ENCODE measurements around the gene TMEM212.
A peak's percentile ranks its signal among the peaks of the same experiment; 100 is the strongest.
"Not testable (repeated sequence)": the region's sequence is repeated elsewhere in the genome, so short reads cannot be mapped to it uniquely, and the experiment has no call there.

TMEM212 gene

DNA sequence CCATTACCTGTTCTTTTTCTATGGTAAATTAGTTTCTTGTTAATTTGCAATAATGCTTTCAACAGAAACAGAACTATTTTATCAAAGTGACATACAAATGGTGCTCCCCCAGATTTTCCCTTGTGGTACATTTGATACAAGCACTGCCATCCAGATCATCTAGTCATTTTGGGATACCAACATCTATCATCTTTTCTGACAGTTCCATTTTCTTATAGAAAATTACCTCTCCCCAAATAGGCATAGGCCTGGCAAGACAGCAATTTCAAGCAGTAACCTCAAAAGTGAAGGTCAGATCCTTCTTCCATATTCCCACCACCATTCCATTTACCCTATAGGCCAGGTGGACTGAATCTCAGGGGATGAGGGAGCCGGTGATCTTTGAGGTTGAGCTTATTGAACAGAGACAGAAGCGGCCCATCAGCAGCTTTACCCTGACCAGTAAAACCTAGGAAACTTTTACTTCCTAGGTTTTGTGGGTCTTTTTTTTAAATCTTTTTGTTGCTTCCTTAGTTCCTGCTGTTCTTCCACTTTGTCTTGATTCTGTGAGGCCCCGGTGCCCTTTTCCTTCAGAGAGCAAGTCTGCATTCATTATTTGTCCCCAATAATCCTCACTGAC, 29.8 kb upstream of the TMEM212 start:
- no peak for DNase-seq

DNA sequence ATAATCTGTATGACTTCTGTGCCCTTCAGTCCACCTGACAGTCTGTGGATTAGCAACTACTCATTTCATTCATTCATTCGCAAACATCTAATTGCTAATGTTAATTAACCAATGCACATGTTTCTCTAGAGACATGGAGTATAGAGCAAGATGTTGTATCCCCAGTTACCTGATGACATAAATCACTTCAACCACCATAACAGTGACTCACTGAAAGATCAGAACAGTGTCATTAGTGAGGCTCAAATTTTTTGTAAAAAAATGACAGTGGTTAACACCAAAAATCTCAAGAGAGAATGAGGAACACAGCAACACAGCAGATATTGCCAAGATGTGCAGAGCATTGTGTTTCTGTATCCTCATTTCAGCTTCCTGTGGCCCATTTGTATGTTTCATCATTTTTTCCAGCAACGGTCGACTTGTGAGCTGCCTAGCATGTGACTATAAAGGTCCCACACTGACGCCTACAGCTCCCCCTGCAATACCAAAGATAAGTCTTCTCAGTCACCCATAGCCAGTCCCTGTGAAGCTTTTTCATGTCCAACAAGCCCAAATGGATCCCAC, 29.2 kb upstream of the TMEM212 start:
- DNase-seq, result peak; percentile 94

DNA sequence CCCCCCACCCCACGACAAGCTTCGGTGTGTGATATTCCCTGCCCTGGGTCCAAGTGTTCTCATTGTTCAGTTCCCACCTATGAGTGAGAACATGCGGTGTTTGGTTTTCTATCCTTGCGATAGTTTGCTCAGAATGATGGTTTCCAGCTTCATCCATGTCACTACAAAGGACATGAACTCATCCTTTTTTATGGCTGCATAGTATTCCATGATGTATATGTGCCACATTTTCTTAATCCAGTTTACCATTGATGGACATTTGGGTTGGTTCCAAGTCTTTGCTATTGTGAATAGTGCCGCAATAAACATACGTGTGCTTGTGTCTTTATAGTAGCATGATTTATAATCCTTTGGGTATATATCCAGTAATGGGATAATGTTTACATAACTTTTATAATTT, 28.5 kb upstream of the TMEM212 start:
- DNase-seq, result not testable (repeated sequence)

DNA sequence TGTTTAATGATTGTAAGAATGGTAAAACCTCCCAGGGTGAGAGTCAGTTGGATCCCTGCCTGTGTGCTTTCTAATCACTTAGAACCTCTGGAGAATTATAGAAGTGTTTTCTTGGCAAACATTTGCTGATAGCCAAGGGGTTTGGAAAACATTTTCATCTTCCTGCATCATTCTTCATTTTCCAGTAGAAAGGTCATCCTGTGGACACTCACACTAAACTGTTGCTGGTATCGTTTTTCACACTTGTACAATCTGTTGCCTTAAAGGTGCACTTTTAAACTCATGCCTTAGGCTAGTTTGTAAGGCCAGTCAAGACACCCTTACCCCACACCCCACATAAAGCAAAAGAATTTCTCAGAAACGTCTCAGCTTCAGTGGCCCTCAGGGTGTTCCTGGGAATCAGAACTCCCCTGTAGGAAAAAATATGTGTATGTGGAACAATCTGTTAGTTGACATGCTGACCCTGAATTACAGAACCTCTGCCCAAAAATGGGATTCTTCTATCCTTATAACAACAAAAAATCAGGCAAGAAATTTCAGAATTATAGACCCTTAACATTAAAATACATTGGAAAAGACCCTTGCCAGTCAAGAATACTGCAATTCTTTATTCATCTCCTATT, 27.1 kb upstream of the TMEM212 start:
- DNase-seq, result no peak

DNA sequence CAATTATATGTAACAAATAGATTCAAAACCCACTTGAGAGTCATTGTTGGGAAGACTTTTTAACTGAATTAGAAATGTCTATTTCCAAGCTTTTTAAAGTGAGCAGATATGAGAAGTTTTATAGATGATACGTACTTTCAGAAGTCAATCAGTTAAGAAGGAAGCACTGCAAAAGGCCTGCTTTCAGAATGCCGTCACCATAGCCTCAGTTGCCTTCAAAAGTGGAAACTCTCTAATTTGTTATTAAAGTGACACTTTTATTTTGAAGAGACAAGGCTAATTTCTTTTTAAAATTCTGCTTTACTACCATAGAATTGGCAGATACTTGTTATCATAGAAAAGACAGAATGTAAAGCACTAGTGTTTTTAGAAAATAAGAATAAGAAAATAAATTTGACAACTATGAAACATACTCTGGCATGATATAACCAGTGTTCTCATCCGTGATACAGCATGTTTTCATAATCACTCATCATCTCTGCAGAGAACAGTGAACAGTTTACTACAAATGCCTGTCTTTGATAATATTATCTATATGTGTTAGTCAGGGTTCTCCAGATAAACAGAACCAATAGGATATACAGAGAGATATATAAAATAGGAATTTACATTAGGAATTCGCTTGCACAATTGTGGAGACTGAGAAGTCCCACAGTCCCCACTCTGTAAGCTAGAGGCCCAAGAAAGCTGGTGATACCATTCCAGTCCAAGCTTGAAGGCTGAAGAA, 25.9 kb upstream of the TMEM212 start:
- no peak for DNase-seq

DNA sequence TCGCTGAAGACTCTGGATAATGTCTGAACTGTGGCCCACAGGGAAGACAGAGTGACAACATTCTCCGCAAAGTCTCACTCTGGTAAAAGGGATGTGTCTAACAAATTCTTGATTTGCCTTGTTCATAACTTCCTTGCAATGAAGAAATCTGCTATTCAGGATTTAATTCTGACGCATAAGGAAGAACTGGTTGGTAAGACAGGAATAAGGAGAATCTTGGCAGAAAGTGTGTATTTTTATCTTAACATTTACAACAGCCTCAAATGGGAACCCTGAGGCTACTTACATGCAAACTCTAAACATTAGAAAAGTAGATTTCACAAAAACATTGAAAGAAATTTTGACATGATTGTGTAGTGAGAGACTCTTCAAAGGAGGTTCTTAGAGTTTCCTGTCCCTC, 22.1 kb upstream of the TMEM212 start:
- DNase-seq, result no peak

DNA sequence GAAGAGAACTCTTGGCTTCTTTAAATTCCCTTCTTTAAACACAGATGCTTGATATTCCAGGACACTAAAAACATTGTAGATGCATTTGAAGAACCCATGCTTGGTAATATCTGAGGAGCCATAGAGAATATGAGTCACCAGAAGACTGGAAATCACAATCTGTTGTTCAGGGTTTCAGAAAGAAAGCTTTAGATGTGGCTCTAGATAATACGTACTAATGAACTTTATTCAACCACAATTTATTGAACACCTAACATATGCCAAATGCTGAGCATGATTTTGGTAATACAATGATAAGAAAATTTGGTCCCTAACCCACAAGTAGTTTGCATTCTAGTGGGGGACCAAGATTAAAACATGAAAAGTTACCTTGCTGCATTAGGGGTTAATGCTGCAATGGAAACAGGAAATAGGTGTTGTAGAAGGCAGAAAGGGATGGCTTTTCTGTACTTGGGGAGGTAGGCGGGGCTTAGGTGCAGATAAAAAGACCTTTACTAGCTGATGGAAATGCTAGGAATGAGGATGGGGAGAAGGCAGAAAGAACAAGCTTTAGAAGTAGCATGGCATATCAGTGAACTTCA, 21.3 kb upstream of the TMEM212 start:
- DNase-seq, result no peak

DNA sequence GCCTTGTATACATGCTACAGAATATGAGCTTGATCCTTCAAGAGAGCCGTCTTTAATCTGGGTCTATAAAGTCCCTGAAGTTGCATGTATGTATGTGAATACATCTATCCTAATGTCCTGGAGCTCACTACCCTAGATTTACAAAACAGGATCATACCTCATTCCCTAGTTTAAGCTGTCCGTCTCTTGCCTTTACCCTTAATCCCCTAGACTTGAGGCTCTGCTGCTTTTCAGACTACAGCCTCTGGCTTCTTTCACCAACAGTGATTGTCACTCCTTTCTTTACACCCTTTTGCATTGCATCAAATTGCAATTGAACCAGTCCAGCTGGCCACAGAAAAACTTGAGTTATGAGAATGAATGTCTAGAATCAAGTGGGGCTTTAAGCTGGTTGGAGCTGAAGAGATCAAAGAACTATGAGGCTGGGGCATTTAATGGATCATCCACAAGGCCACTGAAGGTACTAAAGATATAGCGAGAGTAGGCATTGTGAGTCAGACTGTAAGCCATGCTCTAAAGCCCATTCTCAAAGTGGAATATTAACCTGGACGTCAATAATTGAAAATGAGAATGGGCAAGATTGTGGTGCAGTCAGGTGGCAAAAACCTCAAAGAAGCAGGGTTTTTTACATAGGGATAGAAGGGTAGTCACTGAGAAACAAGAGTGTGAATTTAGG, 20.6 kb upstream of the TMEM212 start:
- DNase-seq, result no peak

DNA sequence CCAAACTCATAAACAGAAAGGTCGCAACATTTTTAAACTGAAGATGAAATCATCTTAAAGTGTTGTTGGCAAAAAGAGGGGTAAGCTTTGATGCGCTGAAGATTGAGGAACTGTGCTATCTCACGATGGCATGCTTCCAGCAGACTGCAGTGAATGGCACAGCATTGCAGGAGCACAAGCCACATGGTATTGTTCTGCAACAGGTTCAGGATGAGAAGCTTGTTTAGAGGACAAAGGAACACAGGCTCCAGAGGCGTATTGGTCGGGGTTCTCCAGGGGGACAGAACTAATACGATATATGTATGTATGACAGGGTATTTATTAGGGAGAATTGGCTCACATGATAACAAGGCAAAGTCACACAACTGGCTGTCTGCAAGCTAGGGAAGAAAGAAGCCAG, 19.0 kb upstream of the TMEM212 start:
- DNase-seq, result no peak

DNA sequence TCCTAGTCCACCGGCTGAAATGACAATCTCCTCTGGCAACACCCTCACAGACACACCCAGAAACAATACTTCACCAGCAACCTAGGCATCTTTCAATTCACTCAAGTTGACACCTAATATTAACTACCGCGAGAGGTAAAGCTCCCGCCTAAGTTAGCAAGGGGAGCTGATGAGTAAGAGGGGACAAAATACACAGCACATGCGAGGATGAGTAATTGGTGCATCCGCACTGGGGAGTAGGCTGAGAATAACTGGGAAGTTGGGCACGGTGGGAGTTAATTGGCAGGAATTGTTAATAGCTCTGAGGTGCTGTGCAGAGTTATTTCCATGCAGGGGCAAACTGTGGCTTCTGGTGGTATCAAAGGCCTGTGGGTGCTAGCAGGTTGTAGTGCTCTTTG, 18.3 kb upstream of the TMEM212 start:
- no peak for DNase-seq

DNA sequence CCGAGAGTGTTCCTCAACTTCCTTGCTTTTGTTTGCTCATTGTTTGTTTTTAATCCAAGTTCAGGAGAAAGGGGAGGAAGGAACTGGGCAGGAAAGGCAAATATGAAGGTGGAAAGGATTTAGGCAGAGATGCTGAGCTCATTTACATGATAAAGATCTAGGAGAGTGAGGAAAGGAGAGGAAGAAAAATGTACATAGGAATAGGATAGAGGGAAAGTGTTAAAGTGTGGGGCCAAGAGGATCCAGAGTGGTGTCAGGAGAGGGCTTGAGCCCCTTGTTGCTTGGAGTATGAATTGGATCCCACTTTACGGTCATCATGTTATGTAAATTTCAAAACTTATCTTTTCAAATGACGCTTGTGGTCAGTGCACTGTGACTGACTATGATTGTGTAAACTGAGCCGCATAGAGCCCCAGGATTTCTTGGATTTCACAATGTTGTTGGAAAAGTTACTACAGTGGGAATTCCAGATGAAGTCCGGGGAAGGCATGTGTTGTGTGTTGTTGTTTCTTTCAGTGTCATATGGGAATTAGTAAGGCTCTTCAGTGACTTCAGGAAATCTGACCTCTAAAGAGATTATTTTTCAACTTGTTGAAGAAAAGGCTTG, 17.8 kb upstream of the TMEM212 start:
- no peak for DNase-seq

DNA sequence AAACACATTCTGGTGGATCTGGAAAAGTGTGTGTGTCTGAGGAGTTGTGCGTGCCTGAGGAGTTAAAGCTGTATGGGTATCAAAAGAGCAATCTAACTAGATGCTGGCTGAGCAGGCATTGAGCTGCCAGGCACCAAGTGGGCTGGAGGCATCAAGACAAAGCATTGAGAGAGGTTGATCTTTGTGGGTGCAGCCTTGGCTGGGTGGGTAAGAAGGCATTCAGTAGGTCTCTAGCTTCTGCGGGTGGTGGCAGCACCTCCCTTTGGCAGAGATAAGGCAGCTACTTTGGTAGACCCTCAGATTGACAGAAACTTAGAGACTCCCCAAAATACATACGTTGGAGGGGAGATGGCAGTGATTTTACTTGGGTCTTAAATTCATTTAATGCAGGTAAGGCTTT, 15.8 kb upstream of the TMEM212 start:
- DNase-seq, result no peak

DNA sequence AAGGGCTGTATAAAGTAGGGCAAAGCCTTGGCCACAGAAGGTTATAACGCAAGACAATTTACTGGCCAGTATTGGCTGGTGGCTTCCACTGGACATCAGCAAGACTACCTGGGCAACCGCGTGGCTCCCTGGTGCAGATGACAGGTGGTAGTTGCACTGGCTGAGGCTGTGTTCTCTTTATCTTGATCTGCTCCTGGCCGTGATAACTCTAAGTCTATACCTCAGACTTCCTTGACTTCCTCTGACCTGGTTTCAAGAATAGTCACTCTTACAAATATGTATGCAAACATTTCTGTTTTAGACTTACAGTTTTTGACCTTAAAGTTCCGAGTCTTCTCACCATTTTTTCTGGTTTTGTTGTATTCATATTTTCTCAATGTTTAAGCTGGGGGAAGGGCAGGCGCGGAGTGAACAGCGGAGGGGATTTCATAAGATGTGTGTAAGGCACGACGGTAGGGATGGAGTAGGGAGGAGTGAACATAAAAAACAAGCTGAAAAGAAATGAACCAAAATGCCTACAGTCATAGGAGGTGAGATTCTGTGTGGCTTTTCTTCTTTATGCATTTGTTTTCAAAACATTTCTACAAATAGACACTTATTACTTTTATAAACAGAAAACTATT, 15.2 kb upstream of the TMEM212 start:
- DNase-seq, result no peak

DNA sequence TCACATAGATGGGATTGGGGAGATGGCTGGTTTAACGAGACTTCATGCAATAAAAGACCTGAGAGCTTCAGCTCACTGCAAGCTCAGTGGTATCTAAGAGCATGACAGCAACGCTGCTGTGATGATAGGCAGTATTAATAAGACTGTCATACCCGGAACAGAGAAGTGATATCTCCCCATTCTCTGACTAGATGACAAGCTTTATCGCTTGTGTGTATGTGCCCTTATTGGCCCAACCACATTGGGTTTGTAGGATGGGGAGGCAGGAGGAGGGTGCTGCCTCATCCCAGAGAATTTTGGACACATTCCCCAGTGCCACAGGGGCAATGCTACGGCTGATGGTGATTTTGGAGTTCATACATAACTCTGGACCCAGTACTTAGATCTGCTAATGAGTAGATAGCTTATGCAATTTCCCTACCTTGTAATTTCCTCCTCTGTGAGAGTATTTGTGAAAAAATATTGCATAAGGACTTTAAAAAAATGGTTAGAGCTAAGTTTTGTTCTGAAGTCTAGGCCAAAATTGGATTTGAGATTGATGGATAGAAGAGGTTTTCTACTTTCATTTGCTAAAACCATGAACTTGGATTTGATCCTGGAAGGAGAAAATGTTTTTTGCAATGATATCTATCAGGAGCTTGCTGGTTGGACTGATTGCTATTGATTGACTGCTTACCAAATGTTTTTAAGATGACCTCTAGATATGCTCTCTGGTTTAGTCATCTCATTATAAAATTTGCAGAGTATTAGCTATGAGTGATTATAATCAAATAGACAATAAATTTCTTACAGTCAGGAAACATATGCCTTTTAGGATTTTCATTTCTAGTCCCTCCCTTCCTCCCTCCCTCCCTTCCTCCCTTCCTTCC, 14.0 kb upstream of the TMEM212 start:
- no peak for DNase-seq

DNA sequence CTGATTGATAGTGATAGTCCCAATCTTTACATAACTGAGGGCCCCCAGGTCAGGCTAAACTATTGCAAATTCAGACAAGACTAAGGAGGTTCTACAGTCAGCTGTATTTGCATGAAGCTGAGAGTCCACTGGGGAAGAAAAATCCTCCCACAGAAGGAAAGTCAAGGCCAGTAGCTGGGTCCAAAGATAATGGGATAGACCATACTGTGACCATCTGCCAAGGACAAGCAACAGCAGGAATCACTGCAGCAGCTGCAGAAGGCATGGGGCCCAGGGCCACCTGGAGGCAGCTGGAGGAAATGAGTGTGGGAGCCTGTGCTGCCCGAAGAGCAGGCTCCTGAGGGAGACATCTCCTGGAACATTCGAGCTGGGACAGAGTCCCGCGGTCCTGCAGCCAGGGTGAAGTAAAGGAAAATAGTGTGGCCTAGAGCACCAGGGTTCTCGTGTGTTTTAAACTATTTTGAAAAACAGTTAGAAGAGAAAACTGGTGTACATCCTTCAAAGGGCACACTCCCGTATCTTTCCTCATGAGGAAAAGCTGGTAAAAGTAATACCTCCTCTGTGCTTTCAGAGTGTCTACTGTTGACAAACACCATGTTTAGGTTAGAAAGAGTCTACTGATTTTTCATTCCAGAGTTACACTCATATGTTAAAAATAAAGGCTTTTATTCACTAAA, 13.2 kb upstream of the TMEM212 start:
- no peak for DNase-seq

DNA sequence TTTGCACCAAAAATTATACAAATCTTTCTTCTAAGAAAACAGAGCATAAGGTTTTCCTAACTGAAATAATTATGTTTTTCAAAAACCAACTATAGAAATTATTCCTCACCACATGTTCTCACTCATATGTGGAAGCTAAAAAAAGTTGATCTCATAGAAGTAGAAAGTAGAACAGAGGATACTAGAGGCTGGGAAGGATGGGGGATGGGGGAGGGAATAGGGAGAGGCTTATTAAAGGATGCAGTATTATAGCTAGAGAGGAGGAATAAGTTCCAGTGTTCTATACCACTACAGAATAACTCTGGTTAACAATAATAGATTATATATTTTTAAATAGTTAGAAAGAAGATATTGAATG, 12.7 kb upstream of the TMEM212 start:
- DNase-seq, result no peak

DNA sequence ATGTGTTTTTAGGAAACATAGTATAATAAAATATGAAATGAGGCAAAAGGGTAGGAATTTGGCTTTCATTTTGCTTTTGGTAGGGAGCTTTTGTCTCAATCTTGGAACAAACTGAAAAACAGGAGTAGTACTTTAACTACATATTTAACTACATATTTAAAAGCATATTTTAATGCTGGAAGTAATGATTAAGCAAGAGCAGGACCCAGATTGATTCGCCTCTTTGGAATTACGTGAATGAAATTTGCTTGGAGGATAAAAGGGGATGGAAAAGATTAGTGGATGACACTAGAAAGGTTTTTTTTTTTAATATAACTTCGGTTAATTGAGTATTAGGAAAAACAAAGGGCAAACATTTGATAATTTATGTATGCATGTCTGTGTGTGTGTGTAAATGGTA, 11.2 kb upstream of the TMEM212 start:
- no peak for DNase-seq

DNA sequence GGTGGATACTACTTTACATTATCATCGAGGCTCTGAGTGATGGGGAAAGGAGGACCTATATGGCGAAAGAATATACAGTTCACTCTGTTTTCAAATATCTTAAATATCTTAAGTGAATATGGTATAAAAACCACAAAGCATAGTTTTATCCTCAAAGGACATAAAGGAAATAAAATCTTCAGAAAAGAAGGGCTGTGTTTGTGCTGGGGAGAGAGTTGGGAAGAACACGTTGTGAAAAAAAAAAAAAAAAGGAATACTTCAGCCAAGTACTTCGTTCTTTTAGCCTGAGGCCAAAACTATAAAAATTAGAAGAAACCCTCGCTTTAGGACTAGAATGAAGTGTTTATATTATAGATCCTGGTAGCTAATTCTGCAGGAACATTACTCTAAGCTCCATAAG, 10.2 kb upstream of the TMEM212 start:
- DNase-seq, result no peak

DNA sequence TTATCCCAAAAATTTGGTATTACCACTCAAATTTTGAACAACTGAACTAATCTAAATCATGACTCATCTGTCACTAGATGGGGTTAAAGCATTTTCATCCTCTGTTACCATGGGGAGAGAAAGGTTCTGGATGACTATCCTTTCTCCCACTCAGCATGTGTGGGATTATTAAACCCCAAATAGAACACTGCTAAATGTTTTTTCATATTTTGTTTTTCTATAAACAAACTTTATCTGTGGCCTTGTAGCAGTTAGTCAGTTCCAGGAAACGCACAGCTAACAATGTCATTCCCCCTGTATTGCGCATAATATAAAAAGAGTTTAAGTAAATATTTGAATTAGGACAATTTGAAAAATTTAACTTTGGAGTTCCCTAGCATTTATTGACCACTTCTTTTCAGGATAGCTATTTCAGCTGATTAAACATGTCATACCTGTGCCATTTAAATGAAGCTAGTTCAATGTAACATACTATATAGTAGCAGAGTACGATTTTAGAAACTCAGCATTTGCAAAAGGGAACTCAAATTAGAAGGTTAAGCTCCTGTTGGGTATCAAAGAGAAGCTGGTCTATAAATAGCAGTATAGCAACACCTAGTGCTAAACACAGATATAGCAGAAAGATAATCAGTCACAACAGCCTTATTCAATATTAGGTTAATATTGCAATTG, 9.2 kb upstream of the TMEM212 start:
- DNase-seq, result no peak

DNA sequence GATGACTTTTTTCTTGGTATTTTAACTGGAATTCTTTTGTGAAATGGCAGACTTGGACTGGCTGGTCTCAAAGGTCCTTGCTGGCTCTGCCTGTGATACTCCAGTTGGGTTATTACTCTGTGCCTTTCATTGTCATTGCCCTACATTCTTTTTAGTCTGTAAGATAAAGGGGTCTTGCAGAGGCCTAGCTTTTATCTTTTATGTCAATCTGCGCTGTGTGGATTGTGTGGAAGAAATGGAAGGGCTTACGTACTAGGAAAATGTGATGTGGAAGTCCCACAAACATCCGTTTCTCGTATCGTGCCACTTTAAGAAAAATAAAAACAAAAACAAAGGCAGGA, 8.7 kb upstream of the TMEM212 start:
- DNase-seq, result no peak

Data from SIG-M5 (cell line).